Keratinocyte (primary cell): ENCODE measurements around the gene P3H1. TPM values are rescaled to one million over a fixed set of nuclear protein-coding genes. Genes with fewer than 3 reads are reported as not detected.

ENCODE experiments used
- DNase-seq: peaks from one replicate; pipeline ENCODE4 v3.0.0-alpha.2; 2011; ENCODE audit warnings: low read depth, missing footprints, low spot score
- FAIRE-seq: peaks from 2 replicates; lab custom pipeline; 2011; peaks lifted over from hg19 to GRCh38; lab: Jason Lieb, UNC
- H2AFZ ChIP-seq: 2 replicates; pipeline ENCODE4 v1.6.0; 2012; ENCODE audit warnings: low read length, control low read depth, inconsistent platforms; ENCODE audit not compliant: control insufficient read depth
- H3K27ac ChIP-seq: 2 replicates; pipeline ENCODE4 v1.5.1; 2011; ENCODE audit warnings: low read length; ENCODE audit not compliant: control insufficient read depth, insufficient read depth
- H3K27me3 ChIP-seq: 3 replicates; pipeline ENCODE4 v1.6.0; 2011; ENCODE audit warnings: low read length; ENCODE audit not compliant: control insufficient read depth, insufficient read depth; ENCODE audit errors: extremely low read depth
- H3K36me3 ChIP-seq, 2 experiments: 2 replicates in 1 of 2; 3 replicates in 1 of 2; pipeline ENCODE4 v1.5.1; 2011; ENCODE audit warnings: low read length in 2 of 2, mild to moderate bottlenecking in 1 of 2; ENCODE audit not compliant: control insufficient read depth in 2 of 2, insufficient read depth in 2 of 2; ENCODE audit errors: extremely low read depth in 1 of 2
- H3K4me1 ChIP-seq: 3 replicates; pipeline ENCODE4 v1.5.1; 2011; ENCODE audit warnings: low read length; ENCODE audit not compliant: control insufficient read depth, insufficient read depth; ENCODE audit errors: extremely low read depth
- H3K4me2 ChIP-seq: 3 replicates; pipeline ENCODE4 v1.6.0; 2011; ENCODE audit warnings: low read depth, low read length; ENCODE audit not compliant: control insufficient read depth, insufficient read depth; ENCODE audit errors: extremely low read depth
- H3K4me3 ChIP-seq, 3 experiments: fragments of 200-600 bp in 1 of 3; sonication (generic) in 1 of 3; 2 replicates in 2 of 3; 3 replicates in 1 of 3; pipeline ENCODE4 v1.5.1; 2011 to 2016; ENCODE audit warnings: low read length in 3 of 3, mild to moderate bottlenecking in 3 of 3, control low read depth in 2 of 3, inconsistent platforms in 1 of 3, low read depth in 1 of 3, mixed read lengths in 1 of 3, mixed run types in 1 of 3, moderate library complexity in 1 of 3; ENCODE audit not compliant: control insufficient read depth in 2 of 3, insufficient read depth in 2 of 3; ENCODE audit errors: extremely low read depth in 1 of 3
- H3K79me2 ChIP-seq: 2 replicates; pipeline ENCODE4 v1.6.0; 2012; ENCODE audit warnings: low read length; ENCODE audit not compliant: control insufficient read depth, insufficient read depth
- H3K9ac ChIP-seq: 3 replicates; pipeline ENCODE4 v1.6.0; 2011; ENCODE audit warnings: low read length; ENCODE audit not compliant: control insufficient read depth, insufficient read depth; ENCODE audit errors: extremely low read depth
- H3K9me1 ChIP-seq: 3 replicates; pipeline ENCODE4 v1.6.0; 2011; ENCODE audit warnings: low read length; ENCODE audit not compliant: control insufficient read depth, insufficient read depth; ENCODE audit errors: extremely low read depth
- H3K9me3 ChIP-seq: 2 replicates; pipeline ENCODE4 v1.5.1; 2012; ENCODE audit warnings: low read depth, low read length; ENCODE audit not compliant: control insufficient read depth
- H4K20me1 ChIP-seq: 3 replicates; pipeline ENCODE4 v1.6.0; 2011; ENCODE audit warnings: low read length; ENCODE audit not compliant: control insufficient read depth, insufficient read depth; ENCODE audit errors: extremely low read depth
- EZH2 ChIP-seq: IDR thresholded peaks from one replicate; pipeline ENCODE4 v1.6.1; 2012; ENCODE audit warnings: inconsistent platforms, mild to moderate bottlenecking, low read length, moderate library complexity
- dilution Hi-C: fragments of 300-500 bp; cut with MboI; formaldehyde crosslinking; loops from one replicate; pipeline ENCODE4 v1.7.0; 2020; ENCODE audit warnings: low sequenced_read_pairs; ENCODE audit not compliant: extremely low pct_ligation_motif_present
- polyA plus RNA-seq, 5 experiments: library from polyadenylated mRNA; depleted of rRNA in 3 of 5; stranded (reverse) in 3 of 5; stranded (forward) in 1 of 5; unstranded in 1 of 5; fragments of >200 nt; gene quantifications; 1 replicate in 1 of 5; 2 replicates in 3 of 5; 3 replicates in 1 of 5; pipeline versions ENCODE4 v1.2.1 to v1.2.3, GENCODE V29; 2011 to 2012; ENCODE audit warnings: missing spikeins in 2 of 5, low read depth in 1 of 5, low replicate concordance in 1 of 5
- TF ChIP-seq, protein P1 (sequence below), 3 experiments: IDR thresholded peaks in 1 of 3; conservative IDR thresholded peaks in 1 of 3; optimal IDR thresholded peaks in 1 of 3; 2 replicates in 2 of 3; 3 replicates in 1 of 3; pipeline versions ENCODE3 to v1.5.1; 2011; ENCODE audit warnings: low read length in 3 of 3, mild to moderate bottlenecking in 3 of 3, moderate library complexity in 2 of 3, control low read depth in 1 of 3, inconsistent platforms in 1 of 3; ENCODE audit not compliant: insufficient read depth in 2 of 3; ENCODE audit errors: extremely low read depth in 1 of 3

Gene P3H1
- polyA plus RNA-seq, 1 donor (not counting 4 experiments of a cell fraction or from before 2014, with no cell fraction given) = 24.4 TPM

DNA sequence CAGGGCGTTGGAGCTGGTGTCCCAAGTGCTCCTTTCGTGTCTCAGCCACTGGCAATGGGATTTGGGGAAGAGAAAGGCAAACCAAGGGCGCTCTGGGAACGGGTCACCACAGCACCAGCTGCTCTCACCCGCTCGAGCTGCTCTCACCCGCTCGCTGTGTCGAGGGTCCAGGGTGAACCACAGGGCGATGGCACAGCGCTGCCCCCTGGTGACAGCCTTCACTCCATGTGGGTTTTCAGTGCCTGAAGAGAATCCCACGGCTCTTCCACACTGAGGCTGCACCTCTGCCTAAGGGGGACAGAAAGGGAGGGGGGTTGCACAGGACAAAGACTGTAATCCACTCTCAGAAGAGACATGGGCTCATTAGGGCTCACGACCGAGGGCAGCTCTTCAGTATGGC, 19.7 kb downstream of the P3H1 start:
- dilution Hi-C loops = no loop called here
- H3K27me3 ChIP-seq = no peaks in the 10 kb centered on the region
- DNase-seq = no peak
- H2AFZ ChIP-seq = no peak overlapping the region
- no peaks in the 10 kb centered on the region for H3K9me3 ChIP-seq
- TF ChIP-seq, protein P1, sequence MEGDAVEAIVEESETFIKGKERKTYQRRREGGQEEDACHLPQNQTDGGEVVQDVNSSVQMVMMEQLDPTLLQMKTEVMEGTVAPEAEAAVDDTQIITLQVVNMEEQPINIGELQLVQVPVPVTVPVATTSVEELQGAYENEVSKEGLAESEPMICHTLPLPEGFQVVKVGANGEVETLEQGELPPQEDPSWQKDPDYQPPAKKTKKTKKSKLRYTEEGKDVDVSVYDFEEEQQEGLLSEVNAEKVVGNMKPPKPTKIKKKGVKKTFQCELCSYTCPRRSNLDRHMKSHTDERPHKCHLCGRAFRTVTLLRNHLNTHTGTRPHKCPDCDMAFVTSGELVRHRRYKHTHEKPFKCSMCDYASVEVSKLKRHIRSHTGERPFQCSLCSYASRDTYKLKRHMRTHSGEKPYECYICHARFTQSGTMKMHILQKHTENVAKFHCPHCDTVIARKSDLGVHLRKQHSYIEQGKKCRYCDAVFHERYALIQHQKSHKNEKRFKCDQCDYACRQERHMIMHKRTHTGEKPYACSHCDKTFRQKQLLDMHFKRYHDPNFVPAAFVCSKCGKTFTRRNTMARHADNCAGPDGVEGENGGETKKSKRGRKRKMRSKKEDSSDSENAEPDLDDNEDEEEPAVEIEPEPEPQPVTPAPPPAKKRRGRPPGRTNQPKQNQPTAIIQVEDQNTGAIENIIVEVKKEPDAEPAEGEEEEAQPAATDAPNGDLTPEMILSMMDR (optimal IDR thresholded peaks at IDR 0.05 in 1 of 3, IDR thresholded peaks at IDR 0.05 in 1 of 3, conservative IDR thresholded peaks at IDR 0.05 in 1 of 3; ENCODE audit: extremely low read depth in 1 of 3, insufficient read depth in 2 of 3, low read length in 3 of 3) = peak; percentile 62 to 85 (median 74)
- TF ChIP-seq EZH2 = no peak
- no peaks in the 10 kb centered on the region for H4K20me1 ChIP-seq
- no peak overlapping the region for H3K9ac ChIP-seq
- no peak overlapping the region for H3K4me3 ChIP-seq
- H3K9me1 ChIP-seq = no peaks in the 10 kb centered on the region
- H3K4me1 ChIP-seq = peaks cover 20% of the 10 kb centered on the region
- no peaks in the 10 kb centered on the region for H3K79me2 ChIP-seq
- peaks cover 14 to 26% of the 10 kb centered on the region in 2 experiments for H3K36me3 ChIP-seq
- H3K4me2 ChIP-seq = no peak overlapping the region
- FAIRE-seq = no peak
- no peak overlapping the region for H3K27ac ChIP-seq

DNA sequence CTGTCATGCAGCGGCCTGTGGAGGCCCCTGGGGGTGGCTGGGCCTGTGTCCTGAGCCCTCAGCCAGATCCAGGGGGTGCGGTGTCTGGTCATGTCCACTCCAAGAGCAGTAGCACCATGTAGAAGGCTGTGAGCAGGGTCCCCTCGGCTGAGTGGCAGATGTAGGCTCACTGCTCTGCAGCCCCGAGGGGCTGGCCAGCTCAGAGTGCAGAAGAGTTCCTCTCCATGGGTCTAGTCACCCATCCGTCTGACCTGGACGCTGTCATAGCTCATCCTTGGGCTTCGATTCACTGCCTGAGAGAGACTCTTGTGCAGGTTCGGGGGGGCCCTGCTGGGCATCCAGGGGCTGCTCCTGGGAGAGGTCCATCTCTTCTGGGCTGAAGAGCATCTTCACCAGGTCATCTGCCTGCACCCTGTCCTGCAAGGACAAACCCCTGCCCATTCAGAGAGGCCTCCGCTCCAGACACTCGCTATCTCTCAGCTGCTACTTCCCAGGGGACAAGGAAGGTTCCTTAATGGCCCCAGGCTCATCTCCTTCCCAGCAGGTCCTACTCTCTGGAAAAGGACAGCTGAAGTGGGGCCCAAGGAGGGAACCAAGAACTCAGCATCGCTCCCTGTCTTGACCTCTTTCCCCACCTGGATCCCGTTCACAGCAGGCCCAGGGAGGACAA, 20.3 kb downstream of the P3H1 start:
- FAIRE-seq (no peak), DNase-seq (no peak)
- H3K9me3 ChIP-seq = no peaks in the 10 kb centered on the region
- H3K4me2 ChIP-seq = no peak overlapping the region
- H3K9me1 ChIP-seq = peaks cover 2% of the 10 kb centered on the region
- H3K4me1 ChIP-seq = peaks cover 23% of the 10 kb centered on the region
- H3K9ac ChIP-seq = no peak overlapping the region
- dilution Hi-C loops = no loop called here
- no peaks in the 10 kb centered on the region for H4K20me1 ChIP-seq
- H3K27ac ChIP-seq = no peak overlapping the region
- H3K36me3 ChIP-seq = peaks cover 9 to 20% of the 10 kb centered on the region in 2 experiments
- H3K4me3 ChIP-seq = no peak overlapping the region
- H3K27me3 ChIP-seq = no peaks in the 10 kb centered on the region
- no peaks in the 10 kb centered on the region for H3K79me2 ChIP-seq
- TF ChIP-seq EZH2 = no peak
- TF ChIP-seq, protein P1 (optimal IDR thresholded peaks at IDR 0.05 in 1 of 3, IDR thresholded peaks at IDR 0.05 in 1 of 3, conservative IDR thresholded peaks at IDR 0.05 in 1 of 3; ENCODE audit: extremely low read depth in 1 of 3, insufficient read depth in 2 of 3, low read length in 3 of 3) = no peak
- no peak overlapping the region for H2AFZ ChIP-seq
